HepG2 (cell line): ENCODE results near the gene TOMM40L. TPM values are rescaled to one million over a fixed set of nuclear protein-coding genes. Genes with fewer than 3 reads are reported as not detected.

ENCODE experiments used
- AGO2 ChIP-seq: fragments of 200-400 bp; formaldehyde crosslinking; optimal IDR thresholded peaks from 2 replicates; pipeline ENCODE3; 2017; ENCODE audit warnings: mild to moderate bottlenecking, low read depth, low read length, moderate library complexity
- ASH2L ChIP-seq: fragments of 300-600, 200-600 bp; sonication (generic); IDR thresholded peaks from 2 replicates; pipeline ENCODE4 v1.7.0; 2017; ENCODE audit warnings: low read depth, mild to moderate bottlenecking, moderate library complexity, mixed read lengths, low read length; ENCODE audit not compliant: insufficient read length
- BRD4 ChIP-seq: sonication (generic); formaldehyde crosslinking; IDR thresholded peaks from 2 replicates; pipeline ENCODE4 v1.4.0; 2020; ENCODE audit warnings: missing genetic modification reagents
- EEA1 ChIP-seq: sonication (generic); formaldehyde crosslinking; IDR thresholded peaks from 2 replicates; pipeline ENCODE4 v1.5.1; 2020; ENCODE audit warnings: mild to moderate bottlenecking, missing genetic modification reagents, borderline replicate concordance
- FOXO1 ChIP-seq: sonication (generic); formaldehyde crosslinking; IDR thresholded peaks from 2 replicates; pipeline ENCODE4 v1.4.0; 2020; ENCODE audit warnings: missing genetic modification reagents
- JUND ChIP-seq: sonication (generic); formaldehyde crosslinking; IDR thresholded peaks from 2 replicates; pipeline ENCODE4 v1.8.0; 2022; ENCODE audit warnings: mild to moderate bottlenecking, missing genetic modification reagents
- NCOA2 ChIP-seq: sonication (generic); formaldehyde crosslinking; IDR thresholded peaks from 2 replicates; pipeline ENCODE4 v1.8.0; 2022; ENCODE audit warnings: inconsistent platforms
- SAP130 ChIP-seq: IDR thresholded peaks from 2 replicates; pipeline ENCODE4 v1.6.1; 2016; ENCODE audit warnings: low read depth
- SIN3A ChIP-seq: IDR thresholded peaks from 2 replicates; pipeline ENCODE4 v1.6.1; 2011; ENCODE audit warnings: low read depth, mild to moderate bottlenecking, control low read depth, low read length, borderline replicate concordance
- TCF7 ChIP-seq: sonication (generic); IDR thresholded peaks from 2 replicates; pipeline ENCODE4 v1.6.1; 2016; ENCODE audit warnings: antibody characterized with exemption, low read depth
- ZNF10 ChIP-seq: sonication (generic); formaldehyde crosslinking; IDR thresholded peaks from 2 replicates; pipeline ENCODE4 v1.4.0; 2020; ENCODE audit warnings: mild to moderate bottlenecking, low read depth, missing genetic modification reagents, borderline replicate concordance
- ZNF121 ChIP-seq: sonication (generic); formaldehyde crosslinking; IDR thresholded peaks from 2 replicates; pipeline ENCODE4 v1.5.0; 2020; ENCODE audit warnings: mild to moderate bottlenecking, missing genetic modification reagents
- ZNF547 ChIP-seq: sonication (generic); formaldehyde crosslinking; IDR thresholded peaks from 2 replicates; pipeline ENCODE4 v1.5.1; 2020; ENCODE audit warnings: mild to moderate bottlenecking, missing genetic modification reagents
- ZNF562 ChIP-seq: sonication (generic); formaldehyde crosslinking; IDR thresholded peaks from 2 replicates; pipeline ENCODE4 v1.8.0; 2022; ENCODE audit warnings: missing genetic modification reagents, borderline replicate concordance
- ZNF569 ChIP-seq: sonication (generic); formaldehyde crosslinking; IDR thresholded peaks from 2 replicates; pipeline ENCODE4 v1.5.0; 2020; ENCODE audit warnings: mild to moderate bottlenecking, missing genetic modification reagents, moderate library complexity, borderline replicate concordance
- ZNF678 ChIP-seq: sonication (generic); formaldehyde crosslinking; IDR thresholded peaks from 2 replicates; pipeline ENCODE4 v1.4.0; 2020; ENCODE audit warnings: mild to moderate bottlenecking, missing genetic modification reagents
- ZNF780A ChIP-seq: sonication (generic); formaldehyde crosslinking; IDR thresholded peaks from 2 replicates; pipeline ENCODE4 v1.8.0; 2022; ENCODE audit warnings: mild to moderate bottlenecking, missing genetic modification reagents, moderate library complexity
- ZSCAN30 ChIP-seq: sonication (generic); formaldehyde crosslinking; IDR thresholded peaks from 2 replicates; pipeline ENCODE4 v1.5.0; 2020; ENCODE audit warnings: mild to moderate bottlenecking, missing genetic modification reagents
- polyA plus RNA-seq, 8 experiments: library from polyadenylated mRNA; depleted of rRNA in 3 of 8; stranded (reverse) in 7 of 8; unstranded in 1 of 8; fragments of >200 nt; fragmentation: Illumina TruSeq in 4 of 8; extraction: Trizol in 4 of 8; gene quantifications; 2 replicates each; pipeline versions ENCODE4 v1.2.1 to v1.2.3, GENCODE V29; 2011 to 2016; ENCODE audit warnings: low read depth in 4 of 8, missing spikeins in 1 of 8, mixed read lengths in 1 of 8; ENCODE audit not compliant: insufficient read depth in 1 of 8
- total RNA-seq, 5 experiments: library from RNA; depleted of rRNA; stranded (reverse); fragments of >200 nt; fragmentation: Illumina TruSeq; extraction: Trizol; gene quantifications; 2 replicates each; pipeline ENCODE4 v1.2.3, GENCODE V29; 2016; ENCODE audit warnings: low read depth in 1 of 5
- TF ChIP-seq, protein P1 (sequence below): sonication (generic); formaldehyde crosslinking; IDR thresholded peaks from 2 replicates; pipeline ENCODE4 v1.4.0; 2020; ENCODE audit warnings: mild to moderate bottlenecking, missing genetic modification reagents
- TF ChIP-seq, protein P2 (sequence below): sonication (generic); formaldehyde crosslinking; IDR thresholded peaks from 2 replicates; pipeline ENCODE4 v1.8.1; 2022; ENCODE audit warnings: low read depth, mild to moderate bottlenecking, missing genetic modification reagents
- TF ChIP-seq, protein P3 (sequence below): sonication (generic); formaldehyde crosslinking; IDR thresholded peaks from 2 replicates; pipeline ENCODE4 v1.5.1; 2020; ENCODE audit warnings: missing genetic modification reagents, mild to moderate bottlenecking, borderline replicate concordance

Gene TOMM40L
- total and polyA plus RNA-seq, 2 of the 13 experiments (the other 11 are each of a cell fraction or from before 2014, with no cell fraction given), result 14.1 to 26.2 TPM

DNA sequence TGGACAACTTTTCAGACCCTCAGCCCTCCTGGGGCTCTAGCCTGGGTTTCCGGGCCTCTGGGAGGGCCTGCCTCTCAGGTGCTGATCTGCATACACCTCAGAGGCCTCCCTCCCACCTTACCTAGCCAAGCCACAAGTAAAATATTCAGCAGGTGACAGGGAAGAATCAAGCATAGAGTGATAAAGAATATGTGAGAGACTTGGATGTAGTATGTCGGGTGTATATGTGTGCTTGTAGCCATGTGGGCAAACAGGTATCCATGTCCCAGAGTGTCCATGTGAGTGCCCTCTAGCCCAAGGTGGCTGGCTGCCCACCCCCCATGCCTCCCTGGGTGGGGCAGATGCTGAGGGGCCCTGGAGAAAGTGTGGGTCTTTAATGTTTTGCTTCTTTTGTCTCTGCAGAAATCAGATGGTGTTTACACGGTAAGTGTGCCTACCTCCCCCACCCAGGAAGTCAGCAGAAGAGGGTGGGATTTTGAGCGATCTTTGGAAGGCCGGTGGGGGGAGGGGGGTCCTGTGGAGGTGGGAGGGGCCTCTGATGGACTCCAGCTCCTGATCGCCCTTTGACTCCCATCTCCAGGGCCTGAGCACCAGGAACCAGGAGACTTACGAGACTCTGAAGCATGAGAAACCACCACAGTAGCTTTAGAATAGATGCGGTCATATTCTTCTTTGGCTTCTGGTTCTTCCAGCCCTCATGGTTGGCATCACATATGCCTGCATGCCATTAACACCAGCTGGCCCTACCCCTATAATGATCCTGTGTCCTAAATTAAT, 7.4 kb upstream of the TOMM40L start (continued):
- TF ChIP-seq, protein P1, sequence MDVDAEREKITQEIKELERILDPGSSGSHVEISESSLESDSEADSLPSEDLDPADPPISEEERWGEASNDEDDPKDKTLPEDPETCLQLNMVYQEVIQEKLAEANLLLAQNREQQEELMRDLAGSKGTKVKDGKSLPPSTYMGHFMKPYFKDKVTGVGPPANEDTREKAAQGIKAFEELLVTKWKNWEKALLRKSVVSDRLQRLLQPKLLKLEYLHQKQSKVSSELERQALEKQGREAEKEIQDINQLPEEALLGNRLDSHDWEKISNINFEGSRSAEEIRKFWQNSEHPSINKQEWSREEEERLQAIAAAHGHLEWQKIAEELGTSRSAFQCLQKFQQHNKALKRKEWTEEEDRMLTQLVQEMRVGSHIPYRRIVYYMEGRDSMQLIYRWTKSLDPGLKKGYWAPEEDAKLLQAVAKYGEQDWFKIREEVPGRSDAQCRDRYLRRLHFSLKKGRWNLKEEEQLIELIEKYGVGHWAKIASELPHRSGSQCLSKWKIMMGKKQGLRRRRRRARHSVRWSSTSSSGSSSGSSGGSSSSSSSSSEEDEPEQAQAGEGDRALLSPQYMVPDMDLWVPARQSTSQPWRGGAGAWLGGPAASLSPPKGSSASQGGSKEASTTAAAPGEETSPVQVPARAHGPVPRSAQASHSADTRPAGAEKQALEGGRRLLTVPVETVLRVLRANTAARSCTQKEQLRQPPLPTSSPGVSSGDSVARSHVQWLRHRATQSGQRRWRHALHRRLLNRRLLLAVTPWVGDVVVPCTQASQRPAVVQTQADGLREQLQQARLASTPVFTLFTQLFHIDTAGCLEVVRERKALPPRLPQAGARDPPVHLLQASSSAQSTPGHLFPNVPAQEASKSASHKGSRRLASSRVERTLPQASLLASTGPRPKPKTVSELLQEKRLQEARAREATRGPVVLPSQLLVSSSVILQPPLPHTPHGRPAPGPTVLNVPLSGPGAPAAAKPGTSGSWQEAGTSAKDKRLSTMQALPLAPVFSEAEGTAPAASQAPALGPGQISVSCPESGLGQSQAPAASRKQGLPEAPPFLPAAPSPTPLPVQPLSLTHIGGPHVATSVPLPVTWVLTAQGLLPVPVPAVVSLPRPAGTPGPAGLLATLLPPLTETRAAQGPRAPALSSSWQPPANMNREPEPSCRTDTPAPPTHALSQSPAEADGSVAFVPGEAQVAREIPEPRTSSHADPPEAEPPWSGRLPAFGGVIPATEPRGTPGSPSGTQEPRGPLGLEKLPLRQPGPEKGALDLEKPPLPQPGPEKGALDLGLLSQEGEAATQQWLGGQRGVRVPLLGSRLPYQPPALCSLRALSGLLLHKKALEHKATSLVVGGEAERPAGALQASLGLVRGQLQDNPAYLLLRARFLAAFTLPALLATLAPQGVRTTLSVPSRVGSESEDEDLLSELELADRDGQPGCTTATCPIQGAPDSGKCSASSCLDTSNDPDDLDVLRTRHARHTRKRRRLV (CRISPR knock-in tag), result no peak
- peak; percentile 96 for TF ChIP-seq FOXO1 (CRISPR knock-in tag)
- TF ChIP-seq SAP130 (CRISPR knock-in tag), result peak; percentile 72
- TF ChIP-seq ZNF569 (CRISPR knock-in tag), result no peak
- peak; percentile 83 for TF ChIP-seq NCOA2 (CRISPR knock-in tag)
- TF ChIP-seq ZNF678 (CRISPR knock-in tag), result no peak
- TF ChIP-seq ZNF10 (CRISPR knock-in tag), result no peak
- peak; percentile 71 for TF ChIP-seq BRD4 (CRISPR knock-in tag)
- TF ChIP-seq, protein P2, sequence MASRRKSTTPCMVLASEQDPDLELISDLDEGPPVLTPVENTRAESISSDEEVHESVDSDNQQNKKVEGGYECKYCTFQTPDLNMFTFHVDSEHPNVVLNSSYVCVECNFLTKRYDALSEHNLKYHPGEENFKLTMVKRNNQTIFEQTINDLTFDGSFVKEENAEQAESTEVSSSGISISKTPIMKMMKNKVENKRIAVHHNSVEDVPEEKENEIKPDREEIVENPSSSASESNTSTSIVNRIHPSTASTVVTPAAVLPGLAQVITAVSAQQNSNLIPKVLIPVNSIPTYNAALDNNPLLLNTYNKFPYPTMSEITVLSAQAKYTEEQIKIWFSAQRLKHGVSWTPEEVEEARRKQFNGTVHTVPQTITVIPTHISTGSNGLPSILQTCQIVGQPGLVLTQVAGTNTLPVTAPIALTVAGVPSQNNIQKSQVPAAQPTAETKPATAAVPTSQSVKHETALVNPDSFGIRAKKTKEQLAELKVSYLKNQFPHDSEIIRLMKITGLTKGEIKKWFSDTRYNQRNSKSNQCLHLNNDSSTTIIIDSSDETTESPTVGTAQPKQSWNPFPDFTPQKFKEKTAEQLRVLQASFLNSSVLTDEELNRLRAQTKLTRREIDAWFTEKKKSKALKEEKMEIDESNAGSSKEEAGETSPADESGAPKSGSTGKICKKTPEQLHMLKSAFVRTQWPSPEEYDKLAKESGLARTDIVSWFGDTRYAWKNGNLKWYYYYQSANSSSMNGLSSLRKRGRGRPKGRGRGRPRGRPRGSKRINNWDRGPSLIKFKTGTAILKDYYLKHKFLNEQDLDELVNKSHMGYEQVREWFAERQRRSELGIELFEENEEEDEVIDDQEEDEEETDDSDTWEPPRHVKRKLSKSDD, result 0 out of 2 replicates have a peak, but pooled peaks have one; percentile 46
- TF ChIP-seq, protein P3, sequence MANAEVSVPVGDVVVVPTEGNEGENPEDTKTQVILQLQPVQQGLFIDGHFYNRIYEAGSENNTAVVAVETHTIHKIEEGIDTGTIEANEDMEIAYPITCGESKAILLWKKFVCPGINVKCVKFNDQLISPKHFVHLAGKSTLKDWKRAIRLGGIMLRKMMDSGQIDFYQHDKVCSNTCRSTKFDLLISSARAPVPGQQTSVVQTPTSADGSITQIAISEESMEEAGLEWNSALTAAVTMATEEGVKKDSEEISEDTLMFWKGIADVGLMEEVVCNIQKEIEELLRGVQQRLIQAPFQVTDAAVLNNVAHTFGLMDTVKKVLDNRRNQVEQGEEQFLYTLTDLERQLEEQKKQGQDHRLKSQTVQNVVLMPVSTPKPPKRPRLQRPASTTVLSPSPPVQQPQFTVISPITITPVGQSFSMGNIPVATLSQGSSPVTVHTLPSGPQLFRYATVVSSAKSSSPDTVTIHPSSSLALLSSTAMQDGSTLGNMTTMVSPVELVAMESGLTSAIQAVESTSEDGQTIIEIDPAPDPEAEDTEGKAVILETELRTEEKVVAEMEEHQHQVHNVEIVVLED (CRISPR knock-in tag), result peak; percentile 49; the same call in 1 of the 2 replicates
- peak; percentile 89 for TF ChIP-seq AGO2
- TF ChIP-seq ZNF562, result 0 out of 2 replicates have a peak, but pooled peaks have one; percentile 15
- TF ChIP-seq ASH2L, result peak; percentile 25
- TF ChIP-seq JUND (CRISPR knock-in tag), result peak; percentile 35
- peak; percentile 78 for TF ChIP-seq TCF7
- no peak for TF ChIP-seq ZSCAN30 (CRISPR knock-in tag)
- no peak for TF ChIP-seq EEA1 (CRISPR knock-in tag)
- no peak for TF ChIP-seq SIN3A
- TF ChIP-seq ZNF121 (CRISPR knock-in tag), result no peak
- TF ChIP-seq ZNF780A (CRISPR knock-in tag), result no peak
- TF ChIP-seq ZNF547, result 0 out of 2 replicates have a peak, but pooled peaks have one; percentile 59
